PFSK-1 (cell line): ENCODE data around the gene HMGCS1.

Experiments
- FOXP2 ChIP-seq: optimal IDR thresholded peaks from 2 replicates; pipeline ENCODE3; 2011; ENCODE audit warnings: borderline replicate concordance, control low read depth, inconsistent platforms; ENCODE audit not compliant: insufficient read depth; ENCODE audit errors: extremely low read length, extremely low read depth
- POLR2AphosphoS5 ChIP-seq: IDR thresholded peaks from 2 replicates; pipeline ENCODE4 v1.6.1; 2012; ENCODE audit warnings: low read depth, mild to moderate bottlenecking, control low read depth, low read length, moderate library complexity
- SIN3A ChIP-seq: IDR thresholded peaks from 2 replicates; pipeline ENCODE4 v1.6.1; 2012; ENCODE audit warnings: mild to moderate bottlenecking, low read length, moderate library complexity, borderline replicate concordance; ENCODE audit not compliant: insufficient read depth
- TAF1 ChIP-seq: IDR thresholded peaks from 2 replicates; pipeline ENCODE4 v1.6.1; 2012; ENCODE audit warnings: low read length, control low read depth, borderline replicate concordance; ENCODE audit not compliant: insufficient read depth
- TF ChIP-seq, protein P1 (sequence below), 2 experiments: IDR thresholded peaks; 2 replicates each; pipeline versions ENCODE4 v1.6.1 to v1.8.0; 2011 to 2012; ENCODE audit warnings: low read depth in 2 of 2, low read length in 2 of 2, control low read depth in 1 of 2, inconsistent platforms in 1 of 2, mild to moderate bottlenecking in 1 of 2, moderate library complexity in 1 of 2; ENCODE audit not compliant: insufficient read depth in 1 of 2

Gene HMGCS1

DNA sequence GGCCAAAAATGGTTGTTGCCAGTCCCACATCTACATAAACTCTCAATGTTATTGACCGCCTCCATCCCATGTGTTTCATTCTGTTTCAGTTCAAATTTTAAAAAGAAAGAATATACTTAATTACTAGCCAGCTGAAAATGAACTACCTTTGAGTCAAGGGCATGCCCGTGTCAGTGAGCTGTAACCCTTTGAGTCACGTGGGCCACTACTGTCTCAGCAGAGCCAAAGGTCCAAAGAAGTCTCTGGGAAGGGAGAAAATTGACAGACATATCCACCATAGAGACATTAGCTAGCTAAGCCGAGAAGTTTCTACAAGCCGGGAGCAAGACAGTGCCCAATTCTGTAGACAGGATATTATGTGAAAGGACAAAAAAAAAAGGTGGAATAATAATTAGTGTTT lies 61.5 kb downstream of the HMGCS1 start:
- TF ChIP-seq POLR2AphosphoS5 = no peak
- no peak for TF ChIP-seq TAF1
- TF ChIP-seq, protein P1, sequence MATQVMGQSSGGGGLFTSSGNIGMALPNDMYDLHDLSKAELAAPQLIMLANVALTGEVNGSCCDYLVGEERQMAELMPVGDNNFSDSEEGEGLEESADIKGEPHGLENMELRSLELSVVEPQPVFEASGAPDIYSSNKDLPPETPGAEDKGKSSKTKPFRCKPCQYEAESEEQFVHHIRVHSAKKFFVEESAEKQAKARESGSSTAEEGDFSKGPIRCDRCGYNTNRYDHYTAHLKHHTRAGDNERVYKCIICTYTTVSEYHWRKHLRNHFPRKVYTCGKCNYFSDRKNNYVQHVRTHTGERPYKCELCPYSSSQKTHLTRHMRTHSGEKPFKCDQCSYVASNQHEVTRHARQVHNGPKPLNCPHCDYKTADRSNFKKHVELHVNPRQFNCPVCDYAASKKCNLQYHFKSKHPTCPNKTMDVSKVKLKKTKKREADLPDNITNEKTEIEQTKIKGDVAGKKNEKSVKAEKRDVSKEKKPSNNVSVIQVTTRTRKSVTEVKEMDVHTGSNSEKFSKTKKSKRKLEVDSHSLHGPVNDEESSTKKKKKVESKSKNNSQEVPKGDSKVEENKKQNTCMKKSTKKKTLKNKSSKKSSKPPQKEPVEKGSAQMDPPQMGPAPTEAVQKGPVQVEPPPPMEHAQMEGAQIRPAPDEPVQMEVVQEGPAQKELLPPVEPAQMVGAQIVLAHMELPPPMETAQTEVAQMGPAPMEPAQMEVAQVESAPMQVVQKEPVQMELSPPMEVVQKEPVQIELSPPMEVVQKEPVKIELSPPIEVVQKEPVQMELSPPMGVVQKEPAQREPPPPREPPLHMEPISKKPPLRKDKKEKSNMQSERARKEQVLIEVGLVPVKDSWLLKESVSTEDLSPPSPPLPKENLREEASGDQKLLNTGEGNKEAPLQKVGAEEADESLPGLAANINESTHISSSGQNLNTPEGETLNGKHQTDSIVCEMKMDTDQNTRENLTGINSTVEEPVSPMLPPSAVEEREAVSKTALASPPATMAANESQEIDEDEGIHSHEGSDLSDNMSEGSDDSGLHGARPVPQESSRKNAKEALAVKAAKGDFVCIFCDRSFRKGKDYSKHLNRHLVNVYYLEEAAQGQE (IDR thresholded peaks at IDR 0.05; ENCODE audit: insufficient read depth in 1 of 2, low read depth in 2 of 2, low read length in 2 of 2) = no peak
- no peak for TF ChIP-seq FOXP2
- no peak for TF ChIP-seq SIN3A

DNA sequence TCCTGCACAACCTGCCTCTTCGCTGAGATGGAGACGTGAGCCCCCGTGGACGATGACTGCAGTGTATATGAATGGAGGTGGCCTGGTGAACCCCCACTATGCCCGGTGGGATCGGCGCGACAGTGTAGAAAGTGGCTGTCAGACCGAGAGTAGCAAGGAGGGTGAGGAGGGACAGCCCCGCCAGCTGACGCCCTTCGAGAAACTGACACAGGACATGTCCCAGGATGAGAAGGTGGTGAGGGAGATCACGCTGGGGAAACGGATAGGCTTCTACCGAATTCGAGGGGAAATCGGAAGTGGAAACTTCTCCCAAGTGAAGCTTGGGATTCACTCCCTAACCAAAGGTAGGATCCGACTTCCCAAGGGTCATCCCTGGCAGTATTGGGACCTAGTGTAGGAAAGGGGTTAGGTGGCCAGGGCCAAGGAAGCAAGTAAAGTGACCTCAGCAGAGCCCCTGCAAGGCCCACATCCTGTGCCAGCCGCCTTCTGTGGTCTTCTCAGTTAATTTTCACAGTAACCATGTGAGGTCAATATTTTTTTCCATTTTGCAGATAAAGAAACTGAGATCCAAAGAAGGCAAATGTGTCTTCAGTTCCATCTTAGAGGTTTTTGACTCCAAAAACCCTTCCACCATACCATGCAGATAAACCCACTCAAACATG lies 67.4 kb downstream of the HMGCS1 start:
- TF ChIP-seq, protein P1 (IDR thresholded peaks at IDR 0.05; ENCODE audit: insufficient read depth in 1 of 2, low read depth in 2 of 2, low read length in 2 of 2) = no peak
- TF ChIP-seq POLR2AphosphoS5 (no peak), SIN3A (no peak), FOXP2 (no peak), TAF1 (no peak)

DNA sequence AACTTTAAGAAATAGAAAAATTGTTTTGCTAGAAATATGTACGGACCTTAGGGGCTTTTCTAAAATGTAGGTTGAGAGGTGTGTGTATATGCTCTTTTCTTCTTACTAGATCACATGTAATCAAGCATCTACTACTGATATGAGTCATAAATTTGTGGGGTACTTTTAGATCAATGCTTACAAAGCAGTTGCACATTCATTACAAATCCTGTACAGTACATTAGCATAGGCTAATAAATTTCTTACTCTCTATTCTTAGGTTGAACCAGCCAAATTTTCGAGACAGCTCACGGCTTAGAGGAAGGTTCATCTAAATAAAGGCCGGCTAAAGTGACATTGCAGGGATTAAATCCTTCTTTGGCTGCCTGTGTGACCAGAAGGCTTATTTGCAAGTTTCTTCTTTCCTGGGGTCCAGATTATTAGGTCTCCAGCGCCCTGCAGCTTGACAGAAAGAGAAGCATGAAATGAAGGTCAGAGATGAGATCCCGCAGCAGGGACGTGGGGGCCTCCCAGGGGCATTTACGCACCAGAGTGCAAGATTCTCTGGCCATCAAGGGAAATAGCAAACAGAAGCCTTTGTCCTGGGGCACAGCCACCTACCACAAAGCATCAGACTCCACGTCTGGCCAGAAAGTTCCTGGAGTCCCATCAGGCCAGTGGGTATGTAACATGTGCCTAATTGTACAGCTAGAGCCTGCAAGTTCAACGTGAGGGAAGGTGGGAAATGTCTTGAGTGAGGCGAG lies 68.2 kb downstream of the HMGCS1 start:
- TF ChIP-seq TAF1 (no peak), POLR2AphosphoS5 (no peak), FOXP2 (no peak), SIN3A (no peak)
- TF ChIP-seq, protein P1 (IDR thresholded peaks at IDR 0.05; ENCODE audit: insufficient read depth in 1 of 2, low read depth in 2 of 2, low read length in 2 of 2) = no peak

DNA sequence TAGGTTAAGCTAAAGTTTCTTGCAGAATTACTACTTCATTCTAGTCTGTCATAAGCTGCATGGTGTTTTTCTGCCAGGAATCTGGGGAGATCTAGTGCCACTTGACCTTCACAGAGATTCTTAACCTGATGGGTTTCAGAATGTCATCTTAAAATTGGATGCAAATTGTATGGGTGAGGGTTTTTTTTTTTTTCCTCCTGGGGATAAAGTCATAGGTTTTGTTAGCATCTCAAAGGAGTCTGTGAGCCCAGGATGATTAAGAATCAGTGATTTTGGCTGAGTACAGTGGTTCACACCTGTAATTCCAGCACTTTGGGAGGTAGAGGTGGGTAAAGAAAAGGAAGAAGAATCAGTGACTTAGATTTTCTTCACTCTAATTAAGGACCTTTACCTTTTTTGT lies 69.9 kb downstream of the HMGCS1 start:
- TF ChIP-seq SIN3A (no peak), POLR2AphosphoS5 (no peak), TAF1 (no peak), FOXP2 (no peak)
- TF ChIP-seq, protein P1 (IDR thresholded peaks at IDR 0.05; ENCODE audit: insufficient read depth in 1 of 2, low read depth in 2 of 2, low read length in 2 of 2) = no peak
